HG03571 (cell line): Measurements from ENCODE around the gene SLC35E2B.

Experiments
- ATAC-seq: cut with Tn5 transposase; IDR thresholded peaks from one replicate; pipeline ENCODE4 v1.9.1; 2021; ENCODE audit not compliant: unreplicated experiment

Gene SLC35E2B

DNA sequence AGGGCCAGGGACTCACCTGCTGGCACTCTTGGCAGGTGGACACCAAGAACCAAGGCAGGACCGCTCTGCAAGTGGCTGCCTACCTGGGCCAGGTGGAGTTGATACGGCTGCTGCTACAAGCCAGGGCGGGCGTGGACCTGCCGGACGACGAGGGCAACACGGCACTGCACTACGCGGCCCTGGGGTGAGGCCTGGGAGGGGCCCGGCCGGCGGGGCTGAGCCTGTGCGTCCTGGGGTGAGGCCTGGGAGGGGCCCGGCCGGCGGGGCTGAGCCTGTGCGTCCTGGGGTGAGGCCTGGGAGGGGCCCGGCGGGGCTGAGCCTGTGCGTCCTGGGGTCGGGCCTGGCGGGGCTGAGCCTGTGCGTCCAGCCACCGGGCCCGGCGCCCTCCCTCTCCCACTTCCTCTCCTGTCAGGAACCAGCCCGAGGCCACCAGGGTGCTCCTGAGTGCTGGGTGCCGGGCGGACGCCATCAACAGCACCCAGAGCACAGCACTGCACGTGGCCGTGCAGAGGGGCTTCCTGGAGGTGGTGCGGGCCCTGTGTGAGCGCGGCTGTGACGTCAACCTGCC, 65.2 kb downstream of the SLC35E2B start:
- ATAC-seq, result no peak

DNA sequence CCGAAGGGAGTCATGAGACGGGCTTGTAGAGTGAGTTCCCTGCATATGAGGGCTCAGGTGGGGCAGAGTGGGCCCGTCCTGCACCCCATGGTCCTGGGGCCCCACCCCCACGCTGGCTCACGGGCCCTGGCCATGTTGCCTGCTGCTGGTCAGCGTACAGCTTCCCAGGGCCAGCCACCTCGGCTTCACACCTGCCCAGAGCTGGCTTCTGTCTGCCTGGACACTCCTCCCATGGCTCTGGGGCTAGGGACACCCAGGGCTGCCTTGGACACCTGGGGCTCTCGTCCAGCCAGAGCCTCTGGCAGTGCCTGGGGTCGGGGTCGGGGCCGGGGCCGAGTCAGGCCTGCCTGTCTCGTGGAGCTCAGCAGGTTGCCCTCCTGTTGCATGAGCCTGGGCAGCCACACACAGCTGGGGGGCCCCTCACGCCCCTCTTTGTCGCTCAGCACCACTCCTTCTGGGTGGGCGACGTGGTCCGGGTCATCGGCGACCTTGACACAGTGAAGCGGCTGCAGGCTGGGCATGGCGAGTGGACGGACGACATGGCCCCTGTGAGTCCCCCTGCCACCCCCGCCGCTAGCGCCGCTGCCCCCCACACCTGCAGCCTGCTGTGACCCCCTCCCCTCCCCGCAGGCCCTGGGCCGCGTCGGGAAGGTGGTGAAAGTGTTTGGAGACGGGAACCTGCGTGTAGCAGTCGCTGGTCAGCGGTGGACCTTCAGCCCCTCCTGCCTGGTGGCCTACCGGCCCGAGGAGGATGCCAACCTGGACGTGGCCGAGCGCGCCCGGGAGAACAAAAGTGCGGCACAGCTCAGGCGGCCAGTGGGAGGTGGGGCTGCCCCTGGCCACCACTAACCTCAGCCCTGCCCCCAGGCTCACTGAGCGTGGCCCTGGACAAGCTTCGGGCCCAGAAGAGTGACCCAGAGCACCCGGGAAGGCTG, 66.1 kb downstream of the SLC35E2B start:
- ATAC-seq, result no peak

DNA sequence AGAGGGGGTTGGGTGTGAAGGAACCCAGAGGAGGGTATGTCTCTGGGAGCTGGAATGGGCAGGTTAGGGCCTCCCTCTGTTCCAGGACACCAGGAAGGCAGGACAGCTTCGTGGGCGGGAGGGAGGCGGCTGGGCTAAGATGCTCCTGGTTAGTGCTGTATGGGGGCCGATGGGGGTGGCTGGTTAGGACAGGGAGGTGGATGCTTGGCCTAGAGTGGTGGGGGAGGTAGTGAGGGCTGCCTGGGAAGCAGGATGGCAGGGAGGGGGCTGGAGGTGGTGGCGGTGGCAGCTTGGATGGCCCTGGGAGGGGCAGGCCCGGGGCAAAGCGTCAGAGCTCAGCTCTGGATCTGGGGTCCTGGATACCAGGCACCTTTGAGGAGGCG, 66.8 kb downstream of the SLC35E2B start:
- ATAC-seq, result no peak

DNA sequence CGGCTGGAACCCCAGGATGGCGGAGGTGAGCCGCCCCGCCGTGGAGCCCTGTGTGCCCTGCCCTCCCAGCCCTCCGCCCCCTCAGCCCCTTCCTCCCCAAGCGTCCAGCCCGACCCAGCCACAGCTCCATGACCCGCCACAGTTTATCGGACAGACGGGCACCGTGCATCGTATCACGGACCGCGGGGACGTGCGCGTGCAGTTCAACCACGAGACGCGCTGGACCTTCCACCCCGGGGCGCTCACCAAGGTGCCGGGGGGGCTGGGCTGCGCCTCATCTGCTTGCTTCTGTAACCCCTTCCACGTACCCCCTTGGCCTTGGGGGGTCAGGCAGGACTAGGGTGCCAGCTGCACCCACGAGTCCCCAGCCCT, 67.2 kb downstream of the SLC35E2B start:
- no peak for ATAC-seq

DNA sequence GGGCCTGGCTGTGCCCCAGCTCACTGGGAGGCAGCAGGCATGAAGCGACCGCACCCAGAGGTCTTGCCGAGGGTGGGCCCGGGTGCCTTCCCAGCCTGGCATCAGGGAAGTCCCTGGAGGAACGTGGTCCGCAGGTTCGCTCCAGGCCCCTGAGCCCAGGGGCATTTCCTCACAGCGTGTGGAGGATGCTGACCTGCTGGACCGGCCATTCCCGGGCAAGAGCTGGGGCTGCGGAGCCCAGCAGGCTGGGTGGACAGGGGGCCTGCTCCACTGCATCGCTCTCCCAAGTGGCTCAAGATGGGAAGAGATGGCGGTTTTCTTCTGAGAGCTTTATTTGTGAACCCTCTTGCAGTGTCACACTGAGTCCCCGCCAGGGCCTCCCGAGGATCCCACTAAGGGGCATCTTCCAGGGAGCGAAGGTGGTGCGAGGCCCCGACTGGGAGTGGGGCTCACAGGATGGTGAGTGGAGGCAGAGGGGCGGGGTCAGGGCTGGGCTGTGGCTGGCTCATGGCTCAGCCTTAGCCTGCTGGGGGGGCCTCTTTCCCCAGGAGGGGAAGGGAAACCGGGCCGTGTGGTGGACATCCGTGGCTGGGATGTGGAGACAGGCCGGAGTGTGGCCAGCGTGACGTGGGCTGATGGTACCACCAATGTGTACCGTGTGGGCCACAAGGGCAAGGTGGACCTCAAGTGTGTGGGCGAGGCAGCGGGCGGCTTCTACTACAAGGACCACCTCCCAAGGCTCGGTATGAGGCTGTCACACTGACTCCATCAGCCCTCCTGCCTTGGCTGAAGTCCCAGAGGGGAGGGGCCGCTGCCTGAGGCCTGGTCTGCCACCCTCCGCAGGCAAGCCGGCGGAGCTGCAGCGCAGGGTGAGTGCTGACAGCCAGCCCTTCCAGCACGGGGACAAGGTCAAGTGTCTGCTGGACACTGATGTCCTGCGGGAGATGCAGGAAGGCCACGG, 67.9 kb downstream of the SLC35E2B start:
- ATAC-seq, result no peak

DNA sequence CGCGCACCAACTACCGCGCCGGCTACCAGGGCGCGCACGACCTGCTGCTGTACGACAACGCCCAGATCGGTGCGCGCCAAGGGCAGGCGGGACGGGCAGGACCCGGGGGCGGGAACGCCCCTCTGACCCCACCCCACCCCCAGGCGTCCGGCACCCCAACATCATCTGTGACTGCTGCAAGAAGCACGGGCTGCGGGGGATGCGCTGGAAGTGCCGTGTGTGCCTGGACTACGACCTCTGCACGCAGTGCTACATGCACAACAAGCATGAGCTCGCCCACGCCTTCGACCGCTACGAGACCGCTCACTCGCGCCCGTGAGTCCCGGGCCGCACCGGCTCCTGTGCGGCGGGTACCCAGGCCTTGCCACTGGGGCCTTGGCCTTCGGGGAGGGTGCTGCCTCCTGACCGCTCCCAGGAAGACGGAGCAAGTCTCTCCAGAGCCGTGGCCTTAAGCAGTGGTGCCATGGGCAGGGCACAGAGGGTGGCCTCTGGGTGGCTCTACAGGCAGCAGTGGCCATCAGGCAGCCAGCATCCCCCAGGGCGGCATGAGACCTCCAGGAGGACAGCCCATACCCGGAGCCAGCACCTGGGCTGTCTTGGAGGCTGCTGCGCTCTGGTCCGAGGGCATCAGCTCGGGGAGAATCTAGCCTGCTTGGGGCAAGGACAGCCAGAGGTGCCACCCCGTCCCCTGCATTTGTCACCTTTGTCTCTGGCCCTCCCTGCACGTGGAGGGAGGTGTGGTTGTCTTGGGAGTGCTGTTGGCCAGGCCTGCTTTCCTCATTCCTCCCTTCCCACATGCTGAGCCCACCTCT, 68.8 kb downstream of the SLC35E2B start:
- ATAC-seq, result no peak

DNA sequence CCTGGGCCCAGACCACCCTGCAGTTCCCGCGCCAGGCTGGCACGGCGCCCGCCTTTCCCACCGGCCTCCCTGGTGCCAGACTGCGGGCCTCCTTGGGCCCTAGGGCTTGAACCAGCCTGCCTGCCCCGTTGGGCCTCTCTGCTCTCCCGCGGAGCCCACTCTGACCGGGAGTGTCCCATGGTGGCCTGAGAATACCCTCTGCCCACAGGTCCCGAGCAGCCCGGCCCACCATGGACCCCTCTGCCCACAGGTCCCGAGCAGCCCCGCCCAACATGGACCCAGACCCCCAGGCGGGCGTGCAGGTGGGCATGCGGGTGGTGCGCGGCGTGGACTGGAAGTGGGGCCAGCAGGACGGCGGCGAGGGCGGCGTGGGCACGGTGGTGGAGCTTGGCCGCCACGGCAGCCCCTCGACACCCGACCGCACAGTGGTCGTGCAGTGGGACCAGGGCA, 69.4 kb downstream of the SLC35E2B start:
- ATAC-seq, result no peak

DNA sequence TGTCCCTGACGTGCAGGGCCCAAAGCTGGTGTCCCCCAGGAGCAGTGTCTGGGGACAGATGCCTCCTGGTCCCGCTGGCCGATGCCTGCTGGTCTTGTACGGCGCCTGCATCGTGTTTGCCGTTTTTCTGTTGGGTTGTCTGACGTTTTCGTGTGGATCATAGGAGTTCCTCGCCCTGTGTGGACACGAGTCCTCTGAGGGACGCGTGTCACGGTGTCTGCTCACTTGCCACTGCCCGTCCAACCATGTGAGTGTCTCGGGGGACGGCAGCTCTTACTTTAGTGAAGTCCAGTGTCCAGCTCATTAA, 69.9 kb downstream of the SLC35E2B start:
- no peak for ATAC-seq

DNA sequence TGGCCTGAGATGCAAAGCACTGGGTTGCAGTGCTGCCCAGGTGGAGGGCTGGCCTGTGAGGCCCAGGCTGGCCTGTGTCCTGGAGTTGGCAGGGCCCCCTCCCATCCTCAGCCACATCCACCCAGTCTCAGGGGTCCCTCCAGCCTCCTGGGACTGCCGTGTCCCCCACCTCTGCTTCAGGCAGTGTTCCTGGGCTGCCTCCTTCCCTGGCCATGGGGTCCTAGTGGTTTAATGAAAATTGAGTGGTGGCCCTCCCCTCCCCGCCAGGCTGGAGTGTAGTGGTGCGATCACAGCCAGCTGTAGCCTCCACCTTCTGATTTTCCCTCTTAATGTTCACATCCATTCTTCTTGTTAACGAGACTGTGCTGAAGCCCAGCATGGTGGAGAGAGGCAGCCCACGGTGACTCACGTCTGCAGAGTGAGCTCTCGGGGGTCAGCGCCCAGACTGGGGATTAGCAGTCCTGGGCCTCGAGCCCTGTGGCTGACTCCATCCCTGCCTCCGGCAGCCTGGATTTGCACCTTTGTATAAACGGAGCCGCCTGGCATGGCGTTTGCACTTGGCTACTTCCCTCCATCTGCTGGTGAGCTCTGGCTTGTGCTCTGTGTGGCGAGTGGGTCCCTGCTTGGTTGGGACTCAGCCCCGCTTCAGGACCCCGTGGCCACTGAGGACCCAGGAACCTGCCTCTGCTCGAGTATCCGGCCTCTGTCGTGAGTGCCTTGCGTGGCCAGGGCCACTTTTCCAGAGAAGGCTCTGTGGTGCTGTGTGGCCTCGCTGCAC, 70.4 kb downstream of the SLC35E2B start:
- ATAC-seq, result no peak

DNA sequence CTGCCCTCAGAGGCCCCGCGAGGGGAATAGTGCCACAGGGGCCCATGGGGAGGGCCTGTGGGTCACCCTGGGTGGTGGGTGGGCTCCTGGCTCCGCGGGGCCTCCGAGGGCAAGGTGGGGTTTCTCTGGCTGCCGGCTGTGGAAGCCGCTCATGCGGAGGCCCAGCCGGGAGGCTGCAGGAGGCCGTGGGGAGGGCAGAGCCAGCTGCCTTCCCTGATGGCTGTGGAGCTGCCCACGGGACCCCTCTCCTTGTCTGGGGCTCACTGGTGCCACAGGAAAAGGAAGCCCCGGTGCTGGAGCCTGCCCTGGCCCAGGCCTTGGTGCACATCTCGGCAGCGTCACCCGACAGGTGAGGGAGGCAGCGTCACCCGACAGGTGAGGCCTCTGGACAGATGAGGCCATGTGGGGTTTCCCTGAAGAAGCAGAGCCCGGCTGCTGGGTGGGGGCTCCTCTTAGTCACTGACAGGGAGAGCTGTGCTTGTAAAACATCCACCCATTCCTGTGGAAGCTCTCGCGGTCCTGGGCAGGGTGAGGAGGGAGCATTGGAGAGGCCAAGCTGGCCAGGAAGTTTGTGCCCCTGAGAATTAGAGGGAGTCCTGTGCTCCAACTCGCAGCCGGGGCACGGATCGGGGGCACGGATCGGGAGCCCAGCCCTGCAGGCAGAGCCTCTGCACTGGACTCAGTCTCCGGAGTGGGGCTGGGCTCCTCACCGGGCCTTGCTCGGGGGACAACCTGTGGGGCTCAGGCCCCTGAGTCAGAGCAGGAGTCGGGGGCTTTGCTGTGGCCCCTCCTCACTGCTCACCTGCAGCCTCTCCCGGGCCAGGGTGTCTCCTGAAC, 71.2 kb downstream of the SLC35E2B start:
- no peak for ATAC-seq

DNA sequence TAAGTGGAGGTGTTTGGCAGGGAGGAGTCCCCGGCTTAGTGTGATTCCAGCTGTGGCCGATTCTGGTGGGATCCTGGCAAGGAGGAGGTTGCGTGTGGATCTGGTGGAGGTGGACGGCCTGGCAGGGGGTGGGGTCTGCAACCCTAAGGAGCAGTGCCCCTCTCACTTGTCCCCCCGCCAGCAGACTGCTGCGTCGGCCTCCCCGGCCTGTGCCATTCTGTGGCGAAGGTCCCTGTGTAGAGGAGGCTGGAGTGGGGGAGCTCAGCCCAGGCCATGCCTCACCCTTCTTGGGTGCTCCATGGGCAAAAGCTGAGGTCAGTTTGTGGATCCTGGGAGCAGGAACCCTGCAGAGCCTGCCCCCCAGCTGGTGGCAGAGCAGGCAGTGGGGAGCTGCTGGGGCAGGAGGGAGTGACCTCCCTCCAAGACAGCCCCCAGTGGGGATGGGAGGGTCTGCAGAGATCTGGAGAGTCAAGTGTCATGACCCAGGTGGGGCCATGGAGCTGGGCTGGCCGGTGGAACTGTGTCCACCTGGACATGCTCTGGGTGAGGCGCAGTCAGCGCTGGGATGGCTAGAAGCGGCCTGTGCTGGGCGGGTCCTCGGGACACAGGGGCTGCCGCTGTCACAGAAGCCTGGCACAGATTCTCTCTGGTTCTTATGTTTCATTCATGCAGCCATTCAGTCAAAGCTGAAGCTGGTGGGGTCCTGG, 72.0 kb downstream of the SLC35E2B start:
- ATAC-seq, result no peak

DNA sequence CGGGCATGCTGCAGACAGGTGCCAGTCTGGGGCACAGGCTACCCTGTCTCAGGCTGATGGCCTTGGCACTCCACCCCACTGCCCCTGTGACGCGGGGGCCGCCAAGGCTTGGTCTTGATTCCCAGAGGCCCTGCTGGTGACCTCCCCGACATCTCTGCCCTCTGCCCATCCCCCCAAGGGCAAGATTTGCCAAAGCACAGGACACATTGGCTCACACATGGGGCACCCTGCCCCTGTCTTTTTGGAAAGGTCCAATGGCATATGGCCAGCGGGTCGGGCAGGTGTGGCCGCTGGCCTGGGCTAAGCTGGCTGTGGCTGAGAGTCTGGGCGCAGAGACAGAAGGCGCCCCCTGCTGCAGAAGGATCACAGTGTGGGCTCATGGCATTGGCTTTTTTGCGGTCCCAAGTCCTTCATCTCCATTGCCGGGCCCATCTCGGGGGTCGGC, 72.7 kb downstream of the SLC35E2B start:
- no peak for ATAC-seq

DNA sequence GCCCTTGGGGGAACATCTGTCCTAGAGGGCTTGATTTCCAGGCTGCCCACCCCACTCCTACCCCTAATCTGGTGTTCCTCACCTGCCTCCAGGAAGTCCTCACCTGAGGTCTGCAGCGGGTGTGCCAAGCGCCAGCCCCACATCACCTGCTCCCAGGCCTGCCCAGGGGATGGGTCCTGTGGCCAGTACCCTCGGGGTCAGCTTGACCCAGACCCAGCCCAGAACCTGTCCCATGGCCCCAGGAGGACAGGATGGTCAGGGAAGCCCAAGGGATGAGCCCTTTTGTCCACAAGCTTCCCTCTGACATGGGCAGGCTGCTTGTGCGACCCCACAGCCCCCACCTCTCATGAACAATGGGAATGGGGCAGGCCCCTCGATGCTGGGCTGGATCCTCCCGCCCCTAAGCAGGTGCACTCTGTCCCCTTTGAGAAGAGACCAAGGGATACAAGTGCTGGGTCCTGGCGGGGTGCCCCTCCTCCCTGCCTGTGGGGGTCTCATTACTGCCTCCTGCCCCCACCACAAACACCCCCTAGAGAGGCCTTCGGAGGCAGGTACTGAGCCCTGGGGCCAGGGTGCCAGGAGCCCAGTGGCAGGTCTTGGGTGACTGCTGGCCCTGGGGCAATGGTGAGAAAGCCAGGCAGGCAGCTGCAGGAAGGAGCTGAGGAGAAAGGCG, 74.1 kb downstream of the SLC35E2B start:
- no peak for ATAC-seq

DNA sequence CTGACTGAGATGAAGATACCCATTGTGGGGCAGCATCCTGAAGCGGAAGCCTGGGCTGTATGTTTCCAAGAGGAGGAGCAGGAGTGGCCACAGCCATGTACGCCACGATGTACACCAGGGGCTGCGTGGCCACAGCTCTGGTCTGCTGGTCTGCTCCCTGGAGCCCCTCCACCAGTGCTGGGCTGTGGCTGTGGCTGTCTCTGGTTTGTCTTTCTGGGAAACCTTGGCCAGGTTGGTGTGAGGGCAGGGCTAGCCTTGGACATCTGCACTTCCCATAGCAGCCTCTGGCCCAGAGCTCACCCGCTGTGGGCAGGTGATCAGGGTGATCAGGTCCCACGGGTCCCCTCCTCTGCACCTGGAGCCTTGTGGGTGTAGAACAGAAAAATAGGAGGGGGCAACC, 74.7 kb downstream of the SLC35E2B start:
- ATAC-seq, result no peak

DNA sequence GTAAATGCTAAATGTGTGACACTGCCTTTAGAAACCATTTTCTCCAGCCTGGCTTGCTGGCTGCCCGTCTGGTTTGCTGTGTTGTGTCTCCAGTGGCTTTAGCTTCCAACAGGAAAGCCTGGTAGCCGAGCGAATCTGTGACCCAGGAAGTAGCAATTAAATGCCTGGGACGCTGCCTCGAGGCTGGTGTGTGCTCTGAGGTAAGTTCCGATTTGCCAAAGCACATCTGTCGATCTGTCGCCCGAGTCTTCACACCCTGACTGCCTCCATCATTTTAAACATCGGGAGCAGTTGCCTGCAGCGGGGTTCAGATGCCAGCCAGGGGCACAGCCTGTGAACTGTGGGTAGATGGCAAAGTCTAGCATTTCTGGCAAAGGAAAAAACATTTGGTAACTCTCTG, 75.1 kb downstream of the SLC35E2B start:
- ATAC-seq, result no peak

DNA sequence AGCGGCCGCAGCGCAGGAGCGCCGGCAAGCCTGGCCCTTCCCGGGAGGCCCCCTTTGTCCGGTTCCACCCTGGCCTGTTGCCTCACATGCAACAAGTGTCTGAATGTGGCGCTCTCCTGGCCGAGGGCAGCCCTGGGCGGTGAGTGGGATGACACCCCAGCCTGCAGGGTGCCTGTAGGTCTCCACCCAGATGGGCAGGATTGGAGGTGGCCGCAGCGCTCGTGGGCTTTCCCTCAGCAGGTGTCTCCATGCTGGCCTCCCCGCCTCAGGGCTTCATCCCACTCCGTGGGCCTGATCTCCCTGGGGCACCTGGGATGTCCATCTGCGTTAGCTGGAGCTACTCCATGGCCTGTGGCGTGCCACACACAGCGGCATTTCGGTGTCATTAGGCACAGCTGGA, 75.8 kb downstream of the SLC35E2B start:
- no peak for ATAC-seq

DNA sequence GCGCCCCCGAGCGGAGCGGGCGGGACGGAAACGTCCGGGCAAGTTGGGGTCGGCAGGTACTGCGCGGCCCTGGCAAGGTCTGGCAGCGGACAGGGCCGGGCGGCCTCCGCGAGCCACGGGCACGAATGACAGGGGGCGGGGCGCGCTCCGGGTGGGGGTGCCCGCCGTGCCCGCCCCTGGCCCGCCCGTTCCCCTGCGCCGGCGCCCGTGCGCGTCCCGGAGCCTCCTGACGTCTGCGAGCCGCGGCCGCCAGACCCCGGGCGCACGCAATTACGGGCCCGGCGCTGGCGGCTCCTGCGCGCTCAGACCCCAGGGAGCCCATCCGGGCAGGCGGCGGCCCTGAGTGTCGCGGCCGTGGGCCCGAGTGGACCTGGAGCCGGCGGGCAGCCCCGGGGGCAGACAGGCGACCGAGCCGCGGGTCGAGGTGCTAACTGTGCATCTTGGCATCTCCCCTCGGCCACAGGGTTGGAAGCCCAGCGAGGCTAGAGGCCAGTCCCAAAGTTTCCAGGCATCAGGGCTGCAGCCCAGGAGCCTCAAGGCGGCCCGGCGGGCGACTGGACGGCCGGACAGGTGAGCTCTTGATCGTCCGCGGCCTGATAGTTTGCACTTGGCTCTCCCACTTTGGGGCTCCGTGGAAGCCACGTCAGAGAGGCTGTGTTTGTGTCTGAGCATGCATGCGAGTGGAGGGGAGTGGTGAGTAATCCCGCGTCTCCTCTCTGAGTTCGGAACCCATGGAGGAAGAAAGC, 76.4 kb downstream of the SLC35E2B start:
- peak; percentile 23 for ATAC-seq
